GM18951 (cell line): ENCODE results near the gene FUT2.
"Not testable (repeated sequence)": the region's sequence is repeated elsewhere in the genome, so short reads cannot be mapped to it uniquely, and the experiment has no call there.

Experiments
- POLR2A ChIP-seq: IDR thresholded peaks from 4 replicates; pipeline ENCODE4 v1.6.1; 2011; ENCODE audit warnings: mild to moderate bottlenecking; ENCODE audit not compliant: insufficient read length, insufficient read depth; ENCODE audit errors: extremely low read depth
- in situ Hi-C: fragments of 300-500 bp; cut with MboI; formaldehyde crosslinking; loops from one replicate; pipeline ENCODE4 v1.12.0; 2022; ENCODE audit warnings: low sequenced_read_pairs, mixed read lengths, inconsistent platforms; ENCODE audit not compliant: unreplicated experiment

FUT2 gene

GRCh38 chr19:48716562-48717291 is 21.0 kb downstream of the FUT2 start:
- in situ Hi-C loops: no loop called here
- TF ChIP-seq POLR2A: no peak

GRCh38 chr19:48718106-48718505 is 22.3 kb downstream of the FUT2 start:
- in situ Hi-C loops: not testable (repeated sequence)

GRCh38 chr19:48718711-48719231 is 23.0 kb downstream of the FUT2 start:
- in situ Hi-C loops: no loop called here

GRCh38 chr19:48719263-48720171 is 23.7 kb downstream of the FUT2 start, which contains the start of gene MAMSTR:
Gene MAMSTR, minus strand, starts transcription at chr19:48719725. Its CDS starts 694 bp downstream, at chr19:48719031.
- in situ Hi-C loops: no loop called here
- TF ChIP-seq POLR2A: no peak

More at GRCh38 chr19:48718711-48719231, 23.0 kb downstream of the FUT2 start:
- no peak for TF ChIP-seq POLR2A

- TF ChIP-seq POLR2A: no peak
- in situ Hi-C loops: no loop called here
Measured at GRCh38 chr19:48720251-48720612, 24.5 kb downstream of the FUT2 start.

- peak; percentile 61 for TF ChIP-seq POLR2A
- in situ Hi-C loops: no loop called here
Measured at GRCh38 chr19:48720613-48721296, 25.0 kb downstream of the FUT2 start.

- in situ Hi-C loops: no loop called here
- no peak for TF ChIP-seq POLR2A
Measured at GRCh38 chr19:48722196-48722708, 26.5 kb downstream of the FUT2 start.

- in situ Hi-C loops: no loop called here
- no peak for TF ChIP-seq POLR2A
Measured at GRCh38 chr19:48724796-48725753, 29.3 kb downstream of the FUT2 start.

GRCh38 chr19:48726556-48726955 is 30.8 kb downstream of the FUT2 start:
- no peak for TF ChIP-seq POLR2A
- in situ Hi-C loops: no loop called here

- in situ Hi-C loops: no loop called here
- no peak for TF ChIP-seq POLR2A
Measured at GRCh38 chr19:48728911-48729664, 33.3 kb downstream of the FUT2 start.

GRCh38 chr19:48731452-48731851 is 35.7 kb downstream of the FUT2 start:
- TF ChIP-seq POLR2A: no peak
- in situ Hi-C loops: no loop called here
